OCI-LY3 (cell line): ENCODE results near the gene IGFN1.

Experiments
- CTCF ChIP-seq: fragments of 200-600, 300-600 bp; sonication (generic); IDR thresholded peaks from 2 replicates; pipeline ENCODE4 v1.5.1; 2014; ENCODE audit warnings: antibody characterized with exemption, low read length, low read depth
- EZH2phosphoT487 ChIP-seq: fragments of 200-600 bp; shearing (Covaris generic); IDR thresholded peaks from 2 replicates; pipeline ENCODE4 v1.6.1; 2018; ENCODE audit warnings: antibody characterized with exemption, mixed run types, low read depth

- no peak for TF ChIP-seq EZH2phosphoT487
- peak; percentile 11; the same call in 1 of the 2 replicates for TF ChIP-seq CTCF
Measured at GRCh38 chr1:201229771-201230635, 39.4 kb downstream of the IGFN1 start.
